Inflammatory macrophage treated with lipopolysaccharide for 4 hours (primary cell): Measurements from ENCODE around the gene LRRC45.

Experiments used
- DNase-seq: peaks from one replicate; pipeline ENCODE4 v3.0.0-alpha.2; 2020

The LRRC45 gene

GRCh38 chr17:81994593-81995462 is 28.3 kb upstream of the LRRC45 start:
- no peak for DNase-seq

DNA sequence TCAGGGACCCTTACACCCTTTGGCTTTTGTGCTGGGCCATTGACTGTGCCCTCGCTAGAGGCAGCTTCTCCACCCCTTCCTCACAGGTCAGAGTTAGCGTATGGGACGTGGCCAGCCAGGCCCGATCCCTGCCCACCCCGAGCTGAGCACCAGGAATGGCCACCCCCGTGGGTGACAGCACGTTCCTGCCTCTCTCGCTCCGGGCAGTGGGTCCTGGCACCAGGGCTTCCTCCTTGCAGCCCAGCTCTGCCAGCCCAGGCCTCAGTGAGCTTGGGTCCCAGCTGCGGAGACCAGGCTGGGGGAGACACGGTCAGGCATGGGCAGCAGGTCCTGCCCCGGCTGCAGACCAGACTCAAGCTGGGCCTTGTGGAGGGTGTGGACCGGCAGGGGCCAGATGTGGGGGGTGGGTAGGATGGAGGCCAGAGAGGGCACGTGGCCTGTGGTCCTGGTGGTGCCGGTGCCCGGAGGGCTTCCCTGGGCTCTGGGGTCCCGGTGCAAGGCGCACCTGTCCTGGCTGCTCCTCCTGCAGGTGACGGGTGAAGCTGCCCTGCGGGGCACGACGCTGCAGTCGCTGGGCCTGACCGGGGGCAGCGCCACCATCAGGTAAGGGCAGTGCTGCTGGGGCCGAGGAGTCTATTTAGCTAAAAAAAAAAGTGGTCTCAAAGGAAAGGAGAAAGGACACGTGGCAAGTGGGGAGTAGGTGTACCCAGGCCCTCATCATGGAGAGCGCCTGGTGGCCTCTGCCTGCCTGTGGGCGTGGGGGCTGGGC is 27.5 kb upstream of the LRRC45 start:
- DNase-seq, result no peak

DNA sequence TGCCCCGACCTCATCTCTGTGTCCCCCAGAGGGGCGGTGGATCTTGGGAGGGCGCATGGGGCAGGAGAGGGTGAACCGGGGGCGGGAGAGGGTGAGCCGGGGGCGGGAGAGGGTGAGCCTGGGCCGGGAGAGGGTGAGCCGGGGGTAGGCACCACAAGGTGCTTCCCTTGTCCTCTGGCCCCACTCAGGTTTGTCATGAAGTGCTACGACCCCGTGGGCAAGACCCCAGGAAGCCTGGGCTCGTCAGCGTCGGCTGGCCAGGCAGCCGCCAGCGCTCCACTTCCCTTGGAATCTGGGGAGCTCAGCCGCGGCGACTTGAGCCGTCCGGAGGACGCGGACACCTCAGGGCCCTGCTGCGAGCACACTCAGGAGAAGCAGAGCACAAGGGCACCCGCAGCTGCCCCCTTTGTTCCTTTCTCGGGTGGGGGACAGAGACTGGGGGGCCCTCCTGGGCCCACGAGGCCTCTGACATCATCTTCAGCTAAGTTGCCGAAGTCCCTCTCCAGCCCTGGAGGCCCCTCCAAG is 26.8 kb upstream of the LRRC45 start:
- DNase-seq, result no peak

GRCh38 chr17:81996757-81997441 is 26.2 kb upstream of the LRRC45 start:
- no peak for DNase-seq

GRCh38 chr17:81998212-81998611 is 24.9 kb upstream of the LRRC45 start:
- DNase-seq, result no peak

- DNase-seq, result no peak
Measured at GRCh38 chr17:81998691-81999438, 24.2 kb upstream of the LRRC45 start.

GRCh38 chr17:81999587-81999975 is 23.5 kb upstream of the LRRC45 start:
- DNase-seq, result no peak

DNA sequence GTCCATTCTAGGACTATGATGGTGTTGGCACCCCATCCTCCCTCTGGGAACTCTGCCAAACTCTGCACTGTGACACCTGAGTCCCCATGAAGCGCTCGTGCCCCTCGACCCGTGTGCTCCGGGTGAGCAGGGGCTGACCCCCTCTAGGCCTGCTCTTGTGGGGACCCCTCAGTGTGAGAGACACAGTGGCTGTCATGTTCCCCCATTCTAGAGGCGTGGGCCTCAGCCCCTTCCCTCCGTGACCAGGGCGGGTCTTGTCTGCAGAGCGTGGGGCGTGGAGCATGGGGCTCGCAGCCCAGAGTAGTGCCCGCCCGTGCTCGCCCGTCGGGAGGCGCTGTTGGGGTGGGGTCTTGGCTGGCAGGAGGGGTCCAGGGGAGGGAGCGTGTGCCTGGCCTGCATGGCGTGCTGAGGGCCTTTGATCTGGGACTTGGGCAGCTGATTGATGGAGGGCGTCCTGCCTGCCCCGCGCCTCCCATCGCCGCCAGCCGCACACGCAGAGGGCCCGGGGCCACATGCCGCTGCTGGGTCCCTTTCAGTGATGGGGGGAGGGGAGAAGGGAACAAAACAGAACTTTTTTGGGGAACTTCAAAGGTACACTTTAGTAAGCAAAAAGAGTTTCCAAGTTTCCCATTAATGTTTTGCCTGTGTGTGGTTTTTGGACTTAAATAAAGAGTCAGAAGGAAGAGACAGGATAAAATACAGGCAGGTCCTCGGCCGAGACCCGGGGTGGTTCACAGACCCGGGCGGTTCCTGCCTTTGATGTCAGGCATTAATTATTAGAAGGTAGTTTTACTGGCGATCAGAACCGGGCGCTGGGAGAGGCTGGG is 22.9 kb upstream of the LRRC45 start:
- no peak for DNase-seq

DNA sequence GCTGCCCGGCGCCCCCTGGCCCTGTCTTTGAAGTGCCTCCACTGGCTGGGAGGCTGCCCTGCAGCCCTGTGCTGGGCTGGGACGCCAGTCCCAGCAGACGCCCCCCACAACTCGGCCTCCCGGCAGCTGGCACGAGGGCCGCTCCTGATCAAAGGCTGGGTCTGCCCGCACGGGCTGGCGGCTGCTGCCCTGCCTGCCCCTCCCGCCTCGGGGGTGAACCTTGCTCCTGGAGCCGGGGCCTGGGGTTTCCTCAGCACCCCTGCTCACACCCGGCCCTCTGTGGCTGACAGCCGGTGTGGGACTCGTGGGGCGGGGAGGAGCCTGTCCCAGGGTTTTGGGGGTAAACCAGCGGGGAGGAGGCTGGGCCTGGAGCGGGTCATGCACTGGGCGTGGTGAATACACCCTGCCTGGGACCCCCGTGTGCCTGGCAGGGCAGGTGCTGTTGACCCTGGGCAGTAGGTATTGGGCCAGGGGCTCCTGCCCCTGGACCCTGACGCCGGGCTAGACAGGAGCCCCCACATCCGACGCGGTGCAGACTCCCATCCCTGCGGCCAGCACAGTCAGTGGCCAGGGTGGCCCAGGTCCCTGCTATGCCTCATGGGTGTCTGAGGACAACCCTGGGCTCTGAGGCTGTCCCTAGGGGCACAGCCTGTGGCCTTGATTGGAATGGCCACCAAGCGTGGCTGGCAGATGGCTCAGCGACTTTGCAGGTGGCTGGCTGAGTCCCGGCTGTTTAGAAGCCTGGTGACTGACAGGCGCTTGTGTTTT is 22.1 kb upstream of the LRRC45 start:
- DNase-seq, result no peak

GRCh38 chr17:82001571-82002056 is 21.5 kb upstream of the LRRC45 start:
- DNase-seq, result no peak

DNA sequence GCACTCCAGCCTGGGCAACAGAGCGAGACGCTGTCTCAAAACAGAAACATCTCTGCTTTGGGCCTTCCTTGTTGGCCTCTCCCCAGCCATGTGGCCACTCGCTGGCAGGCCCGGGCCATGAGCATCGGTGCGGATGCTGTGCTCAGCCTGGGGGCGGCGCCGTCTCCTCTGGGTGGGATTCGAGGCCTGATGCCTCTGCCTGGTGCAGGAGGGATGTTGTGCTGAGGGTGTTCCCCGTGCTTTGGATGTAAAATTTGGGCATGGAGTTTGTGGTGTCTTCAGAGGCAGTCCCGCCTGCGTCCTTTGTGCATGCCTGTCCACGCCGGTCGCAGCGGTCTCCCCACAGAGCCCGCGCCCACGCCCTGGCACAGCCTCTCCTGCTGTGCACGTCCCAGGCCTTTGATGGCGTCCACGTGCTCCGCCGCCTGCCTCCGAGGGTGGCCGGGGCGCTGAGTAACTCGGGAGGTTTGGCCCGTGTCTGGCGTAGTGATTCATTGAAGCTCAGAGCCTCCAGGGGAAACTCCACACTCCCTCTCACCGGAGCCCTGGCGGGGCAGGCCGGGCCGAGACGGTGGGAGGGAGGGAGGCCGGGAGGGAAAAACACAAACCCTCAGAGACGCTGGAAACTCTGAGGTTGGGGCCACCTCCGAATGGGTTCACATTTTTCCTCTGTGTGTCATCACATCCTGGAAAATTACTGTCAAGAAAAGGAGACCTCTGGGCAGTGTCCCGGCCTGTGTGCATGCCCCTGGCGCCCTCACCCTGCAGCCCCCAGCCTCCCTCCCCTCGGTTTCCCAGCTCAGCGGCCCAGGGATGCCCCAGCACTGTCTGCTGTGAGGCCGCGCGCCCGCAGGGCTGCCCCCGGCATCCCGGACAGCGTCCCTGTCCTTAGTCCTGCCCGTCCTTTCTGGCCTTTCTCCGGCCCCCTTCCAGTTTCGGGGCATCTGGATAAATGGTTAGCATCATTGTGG is 19.4 kb upstream of the LRRC45 start:
- DNase-seq, result no peak

DNA sequence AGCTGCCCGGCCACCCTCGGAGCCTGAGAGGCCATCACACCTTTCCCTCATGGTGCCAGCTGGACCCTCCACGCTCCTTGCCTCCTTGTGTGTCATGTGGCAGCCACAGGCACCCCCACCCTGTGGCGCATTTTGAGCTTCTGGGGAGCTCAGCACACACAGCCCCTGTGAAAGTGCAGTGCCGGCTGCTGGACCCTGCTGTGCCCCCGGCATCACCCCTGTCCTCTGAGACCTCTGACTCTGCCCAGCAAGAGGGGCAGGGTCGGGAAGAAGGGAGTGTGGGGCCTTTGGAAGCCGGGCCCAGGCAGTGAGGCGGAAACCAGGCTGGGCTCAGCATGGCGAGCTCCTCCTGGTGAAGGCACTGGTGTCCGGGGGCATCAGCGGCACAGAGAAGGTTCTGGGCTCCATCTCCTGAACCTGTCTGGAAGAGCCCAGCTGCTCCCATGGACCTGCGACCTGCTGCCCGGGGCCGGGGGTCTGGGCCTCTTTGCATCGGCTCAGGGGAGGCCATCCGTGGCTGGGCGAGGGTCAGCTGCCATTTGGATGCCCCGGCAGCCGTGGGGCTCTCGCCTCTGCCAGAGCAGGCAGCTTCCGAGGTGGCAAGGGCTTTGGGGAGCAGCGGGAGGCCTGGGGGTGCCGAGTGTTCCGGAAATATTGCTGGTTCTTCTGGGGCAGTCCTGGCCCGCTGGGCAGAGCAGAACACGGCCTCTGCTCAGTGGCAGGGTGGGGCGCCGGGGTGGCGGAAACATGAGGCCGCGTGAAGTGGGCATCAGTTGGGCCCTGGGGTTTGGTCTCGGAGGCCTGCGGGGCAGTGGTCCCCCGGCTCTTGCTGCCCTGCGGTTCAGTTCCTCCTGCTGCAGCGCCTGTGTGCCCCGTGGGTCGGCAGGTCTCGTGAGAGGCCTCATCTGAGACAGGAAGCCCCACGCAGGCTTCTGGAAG is 18.3 kb upstream of the LRRC45 start:
- DNase-seq, result no peak

GRCh38 chr17:82005701-82006348 is 17.3 kb upstream of the LRRC45 start:
- no peak for DNase-seq

DNA sequence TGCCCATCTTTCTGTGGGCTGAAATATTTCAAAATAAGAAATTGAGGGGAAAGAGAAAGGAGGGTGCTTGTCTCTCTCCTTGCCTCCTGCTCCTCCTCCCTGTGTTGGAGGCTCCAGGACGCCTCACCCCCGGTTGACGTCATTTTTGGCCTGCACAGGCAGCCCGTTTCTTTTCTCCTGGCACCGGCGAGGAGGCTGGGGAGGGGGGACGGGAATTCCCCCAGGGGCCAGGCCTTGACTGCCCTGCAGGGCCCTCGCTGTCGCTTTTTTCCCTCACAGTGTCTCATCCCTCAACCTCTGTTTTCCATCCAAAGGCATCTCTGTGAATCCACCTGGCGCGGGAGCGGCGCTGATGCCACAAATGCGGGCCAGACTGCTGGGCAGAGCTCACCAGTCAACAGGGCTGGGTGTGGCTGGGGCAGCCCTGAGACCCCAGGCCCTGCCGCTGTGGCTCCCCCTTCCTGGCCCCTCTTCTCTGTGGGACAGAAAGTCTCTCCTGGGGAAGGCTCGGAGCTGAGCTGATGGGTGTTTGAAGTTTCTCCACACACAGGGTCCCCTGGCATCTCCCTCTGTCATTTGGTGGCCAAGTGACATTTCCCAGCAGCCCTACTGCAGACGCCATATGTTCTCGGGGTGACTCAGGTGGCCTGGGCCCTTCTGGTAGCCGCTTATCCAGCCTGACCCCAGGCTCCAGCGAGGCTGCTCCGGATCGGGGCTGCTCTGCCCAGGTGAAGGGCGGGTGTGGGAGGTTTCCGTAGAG is 16.5 kb upstream of the LRRC45 start:
- DNase-seq, result no peak

DNA sequence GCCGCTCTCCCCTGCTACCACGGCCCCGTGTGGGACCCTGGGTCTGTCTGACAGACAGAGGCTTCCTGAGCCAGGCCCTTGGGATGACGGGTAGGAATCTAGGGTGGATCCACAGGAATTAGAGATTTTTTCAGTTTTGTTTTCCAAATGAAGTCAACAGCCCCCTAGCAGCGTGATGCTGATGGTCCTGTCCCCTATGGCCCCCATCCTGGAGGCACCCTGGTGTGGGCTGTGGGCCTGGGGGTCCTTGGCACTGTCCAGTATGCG is 15.9 kb upstream of the LRRC45 start:
- DNase-seq, result no peak

DNA sequence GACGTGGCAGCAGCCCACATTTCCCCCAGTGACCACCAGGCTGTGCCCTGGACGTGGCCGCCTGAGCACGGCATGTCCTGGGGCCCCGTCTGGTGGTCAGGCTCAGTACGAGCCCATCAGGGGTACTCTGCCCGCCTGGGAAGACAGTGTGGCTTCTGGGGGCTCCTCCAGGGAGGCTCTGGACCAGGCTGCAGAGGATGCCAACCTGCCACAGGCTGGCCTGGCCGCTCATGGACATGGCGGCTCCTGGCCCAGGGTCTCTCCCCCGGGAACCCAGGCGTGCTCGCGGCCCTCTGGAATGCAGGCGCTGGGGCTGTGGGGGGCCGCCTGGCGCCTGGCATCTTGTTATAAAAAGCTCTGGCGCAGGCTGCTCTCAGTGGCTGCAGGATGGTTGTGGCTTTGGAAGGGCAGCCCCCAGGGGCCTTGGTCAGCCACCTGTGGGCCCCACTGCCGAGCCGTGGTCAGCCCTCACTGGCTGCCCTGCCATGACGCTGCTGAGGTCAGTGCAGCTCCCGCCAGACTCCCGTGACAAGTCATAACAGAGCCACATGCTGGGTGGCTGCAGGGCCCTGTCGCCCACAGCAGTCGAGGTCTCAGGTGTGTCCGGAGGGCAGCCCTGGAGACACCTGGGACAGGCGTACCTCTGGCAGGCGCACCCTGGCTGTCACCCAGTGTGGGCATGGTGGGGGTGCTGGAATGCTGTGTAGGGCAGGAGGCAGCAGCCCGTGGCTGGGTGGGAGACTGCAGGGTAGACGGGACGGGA is 15.4 kb upstream of the LRRC45 start:
- no peak for DNase-seq
